GM18951 (cell line): ENCODE results near the gene MRGPRG.

Experiments used
- POLR2A ChIP-seq: IDR thresholded peaks from 4 replicates; pipeline ENCODE4 v1.6.1; 2011; ENCODE audit warnings: mild to moderate bottlenecking; ENCODE audit not compliant: insufficient read length, insufficient read depth; ENCODE audit errors: extremely low read depth
- in situ Hi-C: fragments of 300-500 bp; cut with MboI; formaldehyde crosslinking; loops from one replicate; pipeline ENCODE4 v1.12.0; 2022; ENCODE audit warnings: low sequenced_read_pairs, mixed read lengths, inconsistent platforms; ENCODE audit not compliant: unreplicated experiment

The MRGPRG gene

DNA sequence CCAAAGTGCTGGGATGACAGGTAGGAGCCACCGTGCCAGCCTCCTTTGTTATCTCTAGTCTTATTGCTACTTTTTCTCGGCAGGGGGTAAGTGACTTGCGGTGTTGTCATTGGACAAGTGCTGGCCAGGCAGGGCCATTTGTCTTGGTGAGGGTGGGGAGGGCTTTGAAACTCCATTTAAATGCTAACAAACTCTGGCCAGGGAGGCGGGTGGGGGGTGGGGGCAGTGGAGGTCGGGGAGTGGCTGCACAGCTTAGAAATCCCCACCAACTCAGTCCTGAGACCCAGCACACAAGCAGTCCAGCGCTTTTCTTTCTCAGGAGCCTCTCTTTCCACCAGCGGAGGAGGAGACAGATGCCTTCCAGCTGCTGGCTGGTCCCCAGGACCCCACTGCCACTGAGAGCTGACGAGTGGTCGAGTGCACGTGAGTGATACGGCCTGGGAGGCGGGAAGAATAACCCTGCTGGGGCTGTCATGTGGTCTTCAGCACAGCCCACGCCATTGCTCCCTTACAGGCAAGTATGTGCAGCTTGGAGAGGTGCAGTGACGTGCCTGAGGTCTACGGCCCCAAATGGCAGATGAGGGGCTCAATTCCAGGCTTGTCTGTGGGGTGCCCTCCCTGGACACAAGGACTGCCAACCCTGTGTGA, 29.3 kb downstream of the MRGPRG start:
- no peak for TF ChIP-seq POLR2A
- in situ Hi-C loops: no loop called here

DNA sequence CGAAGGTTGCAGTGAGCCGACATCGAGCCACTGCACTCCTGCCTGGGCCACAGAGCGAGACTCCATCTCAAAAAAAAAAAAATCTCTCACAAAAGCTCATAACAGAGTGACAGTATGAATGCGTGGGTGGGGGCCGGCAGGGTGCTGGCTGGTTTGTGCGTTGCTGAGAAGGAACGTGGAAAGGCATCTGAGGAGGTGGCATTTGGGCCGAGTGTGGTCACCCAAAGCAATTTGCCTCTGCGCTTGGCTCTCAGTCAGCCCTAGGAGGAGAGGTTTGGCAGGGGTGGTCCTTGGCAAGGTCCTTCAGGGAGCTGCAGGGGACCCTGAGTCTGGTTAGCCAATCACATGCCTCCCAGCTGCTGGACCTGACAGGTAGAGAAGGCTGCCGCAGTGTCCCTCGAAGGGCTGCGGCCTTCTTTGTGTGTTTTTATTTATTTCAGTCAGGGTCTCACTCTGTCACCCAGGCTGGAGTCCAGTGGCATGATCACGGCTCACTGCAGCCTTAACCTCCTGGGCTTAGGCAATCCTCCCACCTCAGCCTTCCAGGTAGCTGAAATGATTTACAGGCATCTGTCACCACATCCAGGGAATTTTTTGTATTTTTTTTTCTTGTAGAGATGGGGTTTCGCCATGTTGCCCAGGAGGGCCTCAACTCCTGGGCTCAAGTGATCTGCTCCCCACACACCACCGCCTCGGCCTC, 30.0 kb downstream of the MRGPRG start:
- TF ChIP-seq POLR2A: no peak
- in situ Hi-C loops: no loop called here

- in situ Hi-C loops: no loop called here
- no peak for TF ChIP-seq POLR2A
Observed at GRCh38 chr11:3186166-3186953, 32.3 kb downstream of the MRGPRG start.

DNA sequence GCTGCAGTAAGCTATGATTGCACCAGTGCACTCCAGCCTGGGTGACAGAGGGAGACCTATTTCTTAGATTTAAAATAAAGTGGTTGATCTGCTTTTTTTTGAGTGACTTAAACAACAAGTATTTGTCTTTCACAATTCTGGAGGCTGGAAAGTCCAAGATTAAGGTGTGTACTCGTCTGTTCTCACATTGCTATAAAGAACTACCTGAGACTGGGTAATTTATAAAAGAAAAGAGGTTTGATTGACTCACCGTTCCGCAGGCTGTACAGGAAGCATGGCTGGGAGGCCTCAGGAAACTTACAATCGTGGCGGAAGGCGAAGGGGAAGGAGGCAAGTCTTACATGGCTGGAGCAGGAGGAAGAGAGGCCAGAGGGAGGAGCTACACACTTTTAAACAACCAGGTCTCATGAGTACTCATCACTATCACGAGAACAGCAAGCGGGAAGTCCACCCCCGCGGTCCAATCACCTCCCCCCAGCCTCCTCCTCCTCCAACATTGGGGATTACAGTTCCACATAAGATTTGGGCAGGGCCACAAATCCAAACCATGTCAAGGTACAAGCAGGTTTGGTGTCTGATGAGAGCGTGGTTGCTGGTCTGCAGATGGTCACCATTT, 33.8 kb downstream of the MRGPRG start:
- in situ Hi-C loops: no loop called here
- TF ChIP-seq POLR2A: no peak

GRCh38 chr11:3183523-3183922, 35.1 kb downstream of the MRGPRG start:
- in situ Hi-C loops: no loop called here
- TF ChIP-seq POLR2A: no peak

DNA sequence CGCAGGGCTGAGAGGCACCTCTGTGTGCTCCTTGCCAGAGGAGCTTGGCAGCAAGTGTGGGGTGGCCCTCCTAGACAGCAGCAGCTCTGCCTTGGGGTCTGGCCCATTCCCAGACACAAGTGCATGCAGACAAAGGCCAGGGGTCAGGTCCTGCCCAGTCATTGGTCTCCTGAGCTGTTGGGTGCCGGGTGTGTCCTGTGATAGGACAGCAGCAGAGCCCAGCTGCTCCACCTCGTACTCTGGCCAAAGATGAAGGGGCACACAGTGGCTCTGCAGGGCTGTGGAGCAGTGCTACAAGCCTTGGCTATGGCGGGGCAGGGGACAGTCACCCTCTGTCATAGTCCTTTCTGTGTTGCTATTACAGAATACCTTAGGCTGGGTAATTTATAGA, 36.2 kb downstream of the MRGPRG start:
- TF ChIP-seq POLR2A: no peak
- in situ Hi-C loops: no loop called here

DNA sequence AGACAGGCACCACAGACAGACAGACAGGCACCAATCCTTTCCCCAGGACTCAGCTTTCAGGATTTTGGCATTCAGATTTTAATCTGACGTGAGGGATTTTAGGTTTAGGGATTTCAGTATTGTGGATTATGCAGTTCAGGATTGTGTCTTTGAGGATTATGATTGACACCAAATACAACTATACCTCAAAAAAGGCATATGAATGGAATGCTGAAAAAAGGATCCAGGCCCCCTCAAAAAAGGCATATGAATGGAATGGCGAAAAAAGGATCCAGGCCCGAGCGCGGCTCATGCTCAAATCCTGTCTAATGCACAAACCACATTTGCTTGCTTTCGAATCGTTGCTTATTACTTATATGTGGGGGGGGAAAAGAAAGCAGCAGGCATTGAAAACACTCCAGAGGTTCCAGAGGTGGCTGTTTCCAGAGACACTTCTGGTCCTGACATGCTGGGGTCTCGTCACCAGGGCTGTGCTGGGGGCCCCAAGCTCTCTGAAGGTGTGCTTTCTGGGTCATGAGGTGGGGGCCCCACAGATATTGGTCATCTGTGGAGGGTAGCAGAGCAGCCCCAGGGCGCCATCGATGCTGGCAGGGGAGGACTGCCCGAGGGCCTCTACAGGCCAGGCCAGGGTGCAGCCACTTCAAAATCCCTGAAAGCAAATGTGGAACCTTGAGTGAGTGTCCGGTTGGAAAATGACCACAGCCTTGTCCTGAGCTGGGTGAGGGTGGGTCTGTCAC, 36.7 kb downstream of the MRGPRG start:
- in situ Hi-C loops: no loop called here
- no peak for TF ChIP-seq POLR2A

GRCh38 chr11:3180869-3181268, 37.7 kb downstream of the MRGPRG start:
- no peak for TF ChIP-seq POLR2A
- in situ Hi-C loops: no loop called here

GRCh38 chr11:3178349-3178748, 40.3 kb downstream of the MRGPRG start:
- no peak for TF ChIP-seq POLR2A
- in situ Hi-C loops: no loop called here

GRCh38 chr11:3177931-3178330, 40.7 kb downstream of the MRGPRG start:
- in situ Hi-C loops: no loop called here
- TF ChIP-seq POLR2A: no peak

DNA sequence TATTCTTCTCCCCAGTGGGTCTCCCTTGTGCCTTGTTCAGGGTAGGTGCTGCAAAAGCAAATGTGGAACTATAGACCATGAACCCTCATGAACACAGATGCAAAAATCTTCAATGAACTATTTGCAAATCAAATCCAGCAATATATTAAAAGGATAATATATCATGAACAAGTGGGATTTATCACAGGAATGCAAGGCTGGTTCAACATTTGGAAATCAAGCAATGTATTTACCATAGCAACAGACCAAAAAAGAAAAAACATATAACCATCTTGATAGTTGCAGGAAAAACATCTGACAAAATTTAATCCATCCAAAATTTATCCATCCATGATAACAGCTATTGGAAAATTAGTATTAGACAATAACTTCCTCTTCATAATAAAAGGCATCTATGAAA, 42.1 kb downstream of the MRGPRG start:
- in situ Hi-C loops: no loop called here
- TF ChIP-seq POLR2A: no peak

- in situ Hi-C loops: no loop called here
- no peak for TF ChIP-seq POLR2A
Observed at GRCh38 chr11:3175194-3175593, 43.4 kb downstream of the MRGPRG start.

DNA sequence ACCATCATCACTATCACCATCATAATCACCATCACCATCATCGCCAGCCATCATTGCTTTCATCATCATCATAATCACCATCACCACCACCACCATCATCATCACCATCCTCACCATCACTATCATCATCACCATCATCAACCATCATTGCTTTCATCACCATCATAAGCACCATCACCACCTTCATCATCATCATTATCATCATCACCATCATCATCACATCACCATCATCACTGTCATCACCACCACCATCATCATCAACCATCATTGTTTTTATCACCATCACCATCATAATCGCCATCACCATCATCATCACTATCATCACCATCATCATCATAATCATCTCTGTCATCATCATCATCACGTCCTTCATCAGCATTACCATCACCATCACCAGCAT, 44.2 kb downstream of the MRGPRG start:
- in situ Hi-C loops: no loop called here

GRCh38 chr11:3173795-3174194, 44.8 kb downstream of the MRGPRG start:
- no peak for TF ChIP-seq POLR2A
- in situ Hi-C loops: no loop called here

More for the DNA sequence above, 44.2 kb downstream of the MRGPRG start:
- no peak for TF ChIP-seq POLR2A
